Activated T-cell treated with anti-CD3 and anti-CD28 coated beads, Interleukin-2, amount 50 U/mL, for 72 hours (primary cell): ENCODE results near the gene LCE1F. TPM values are rescaled to one million over a fixed set of nuclear protein-coding genes. Genes with fewer than 3 reads are reported as not detected.

Experiments used
- ATAC-seq, 2 donors: fragments of 150-1000 bp; cut with Tn5 transposase; replicated peaks in 1 of 2; 2 replicates each; pipeline ENCODE4 v1.10.0; 2021; ENCODE audit warnings: moderate library complexity in 2 of 2, mild to moderate bottlenecking in 1 of 2
- DNase-seq, 2 donors: peaks; one replicate each; pipeline ENCODE4 v3.0.0; 2021 to 2022; ENCODE audit warnings: mixed read lengths in 1 of 2
- H3K27ac Mint-ChIP-seq: one replicate; pipeline ENCODE4 v1.8.0; 2022; ENCODE audit warnings: mild to moderate bottlenecking, moderate library complexity, mixed read lengths
- H3K27me3 Mint-ChIP-seq: one replicate; pipeline ENCODE4 v1.8.0; 2022; ENCODE audit warnings: low read depth, mixed read lengths
- H3K36me3 Mint-ChIP-seq, 2 donors: one replicate each; pipeline ENCODE4 v1.8.0; 2022; ENCODE audit warnings: mixed read lengths in 2 of 2, mild to moderate bottlenecking in 1 of 2; ENCODE audit not compliant: insufficient read depth in 2 of 2
- H3K4me1 Mint-ChIP-seq: one replicate; pipeline ENCODE4 v1.8.0; 2022; ENCODE audit warnings: low read depth, mixed read lengths
- H3K4me3 Mint-ChIP-seq, 2 donors: one replicate each; pipeline ENCODE4 v1.8.0; 2022; ENCODE audit warnings: mild to moderate bottlenecking in 2 of 2, mixed read lengths in 2 of 2, moderate library complexity in 2 of 2
- H3K9me3 Mint-ChIP-seq, 2 donors: one replicate each; pipeline ENCODE4 v1.8.0; 2022; ENCODE audit warnings: mixed read lengths in 2 of 2
- total RNA-seq, 2 donors: library from RNA; stranded (reverse); gene quantifications; one replicate each; pipeline ENCODE4 v1.2.3, GENCODE V29; 2022

The LCE1F gene
- total RNA-seq: not detected

GRCh38 chr1:152774875-152775274 is at the start of gene LCE1F:
LCE1F (plus strand) TSS chr1:152775140; CDS start chr1:152776372, 1,232 bp downstream.
- H3K36me3 Mint-ChIP-seq: no peaks in the 10 kb centered on the region
- H3K4me3 Mint-ChIP-seq: no peak within 1 kb of the TSS
- no peaks in the 10 kb centered on the region for H3K4me1 Mint-ChIP-seq
- no peak for DNase-seq
- H3K27ac Mint-ChIP-seq: peak within 1 kb of the TSS; percentile 27
- ATAC-seq: no peak
- H3K27me3 Mint-ChIP-seq: peaks cover 35% of the 10 kb centered on the region
- peaks cover 1 to 4% of the 10 kb centered on the region in 2 donors for H3K9me3 Mint-ChIP-seq

GRCh38 chr1:152725261-152725660 is 49.7 kb upstream of the LCE1F start:
- ATAC-seq (no peak), DNase-seq (no peak)
- H3K4me1 Mint-ChIP-seq: no peaks in the 10 kb centered on the region

GRCh38 chr1:152728986-152729385 is 46.0 kb upstream of the LCE1F start:
- no peaks in the 10 kb centered on the region for H3K4me1 Mint-ChIP-seq

More at GRCh38 chr1:152725261-152725660, 49.7 kb upstream of the LCE1F start:
- H3K27ac Mint-ChIP-seq: no peak overlapping the region
- peaks cover 17% of the 10 kb centered on the region for H3K27me3 Mint-ChIP-seq
- no peak overlapping the region for H3K4me3 Mint-ChIP-seq
- H3K36me3 Mint-ChIP-seq: no peaks in the 10 kb centered on the region
- no peaks in the 10 kb centered on the region for H3K9me3 Mint-ChIP-seq

GRCh38 chr1:152735648-152736047 is 39.3 kb upstream of the LCE1F start:
- no peak for ATAC-seq
- Mint-ChIP-seq H3K4me3 (no peak overlapping the region), H3K36me3 (no peaks in the 10 kb centered on the region), H3K4me1 (no peaks in the 10 kb centered on the region), H3K27ac (no peak overlapping the region), H3K27me3 (peaks cover 21% of the 10 kb centered on the region), H3K9me3 (no peaks in the 10 kb centered on the region)
- DNase-seq: no peak

More at GRCh38 chr1:152728986-152729385, 46.0 kb upstream of the LCE1F start:
- DNase-seq (no peak), ATAC-seq (no peak)
- Mint-ChIP-seq H3K4me3 (no peak overlapping the region), H3K27ac (no peak overlapping the region), H3K9me3 (no peaks in the 10 kb centered on the region), H3K36me3 (no peaks in the 10 kb centered on the region), H3K27me3 (peaks cover 11% of the 10 kb centered on the region)

GRCh38 chr1:152737997-152738396 is 36.9 kb upstream of the LCE1F start:
- H3K4me3 Mint-ChIP-seq: no peak overlapping the region
- H3K27ac Mint-ChIP-seq: no peak overlapping the region
- peaks cover 27% of the 10 kb centered on the region for H3K27me3 Mint-ChIP-seq
- H3K9me3 Mint-ChIP-seq: no peaks in the 10 kb centered on the region
- H3K4me1 Mint-ChIP-seq: no peaks in the 10 kb centered on the region
- DNase-seq (no peak), ATAC-seq (no peak)
- no peaks in the 10 kb centered on the region for H3K36me3 Mint-ChIP-seq

GRCh38 chr1:152739841-152740240 is 35.1 kb upstream of the LCE1F start:
- H3K27me3 Mint-ChIP-seq: peaks cover 35% of the 10 kb centered on the region
- DNase-seq (no peak), ATAC-seq (no peak)
- H3K4me1 Mint-ChIP-seq: no peaks in the 10 kb centered on the region
- no peak overlapping the region for H3K4me3 Mint-ChIP-seq
- no peak overlapping the region for H3K27ac Mint-ChIP-seq
- H3K9me3 Mint-ChIP-seq: no peaks in the 10 kb centered on the region
- H3K36me3 Mint-ChIP-seq: no peaks in the 10 kb centered on the region

GRCh38 chr1:152741656-152742055 is 33.3 kb upstream of the LCE1F start:
- Mint-ChIP-seq H3K4me1 (no peaks in the 10 kb centered on the region), H3K4me3 (no peak overlapping the region), H3K36me3 (no peaks in the 10 kb centered on the region), H3K27ac (no peak overlapping the region), H3K9me3 (no peaks in the 10 kb centered on the region), H3K27me3 (peaks cover 37% of the 10 kb centered on the region)
- ATAC-seq (no peak), DNase-seq (no peak)

GRCh38 chr1:152743371-152744145 is 31.4 kb upstream of the LCE1F start:
- H3K4me1 Mint-ChIP-seq: no peaks in the 10 kb centered on the region
- ATAC-seq (no peak), DNase-seq (no peak)
- no peak overlapping the region for H3K4me3 Mint-ChIP-seq
- no peak overlapping the region for H3K27ac Mint-ChIP-seq
- peaks cover 28% of the 10 kb centered on the region for H3K27me3 Mint-ChIP-seq
- no peaks in the 10 kb centered on the region for H3K36me3 Mint-ChIP-seq
- no peaks in the 10 kb centered on the region for H3K9me3 Mint-ChIP-seq

- H3K9me3 Mint-ChIP-seq: no peaks in the 10 kb centered on the region
- no peak overlapping the region for H3K4me3 Mint-ChIP-seq
- H3K36me3 Mint-ChIP-seq: no peaks in the 10 kb centered on the region
- no peak overlapping the region for H3K27ac Mint-ChIP-seq
- H3K4me1 Mint-ChIP-seq: no peaks in the 10 kb centered on the region
- peaks cover 18% of the 10 kb centered on the region for H3K27me3 Mint-ChIP-seq
- no peak for ATAC-seq
- DNase-seq: no peak
Measured at GRCh38 chr1:152745289-152745704, 29.6 kb upstream of the LCE1F start.

GRCh38 chr1:152745765-152746444 is 29.0 kb upstream of the LCE1F start:
- no peak for DNase-seq
- no peaks in the 10 kb centered on the region for H3K36me3 Mint-ChIP-seq
- H3K4me1 Mint-ChIP-seq: no peaks in the 10 kb centered on the region
- H3K9me3 Mint-ChIP-seq: no peaks in the 10 kb centered on the region
- H3K4me3 Mint-ChIP-seq: no peak overlapping the region
- H3K27ac Mint-ChIP-seq: no peak overlapping the region
- no peak for ATAC-seq
- H3K27me3 Mint-ChIP-seq: peaks cover 24% of the 10 kb centered on the region

- no peak overlapping the region for H3K4me3 Mint-ChIP-seq
- no peaks in the 10 kb centered on the region for H3K9me3 Mint-ChIP-seq
- H3K36me3 Mint-ChIP-seq: no peaks in the 10 kb centered on the region
- no peak overlapping the region for H3K27ac Mint-ChIP-seq
- no peak for DNase-seq
- peaks cover 6% of the 10 kb centered on the region for H3K4me1 Mint-ChIP-seq
- peaks cover 28% of the 10 kb centered on the region for H3K27me3 Mint-ChIP-seq
- ATAC-seq: no peak
Measured at GRCh38 chr1:152747831-152748230, 27.1 kb upstream of the LCE1F start.

- Mint-ChIP-seq H3K4me1 (peaks cover 6% of the 10 kb centered on the region), H3K27ac (no peak overlapping the region), H3K9me3 (no peaks in the 10 kb centered on the region), H3K36me3 (no peaks in the 10 kb centered on the region), H3K4me3 (no peak overlapping the region), H3K27me3 (peaks cover 28% of the 10 kb centered on the region)
- peak; percentile 49 to 58 for ATAC-seq
- no peak for DNase-seq
Measured at GRCh38 chr1:152752225-152752624, 22.7 kb upstream of the LCE1F start.

- Mint-ChIP-seq H3K9me3 (no peaks in the 10 kb centered on the region), H3K4me1 (peaks cover 6% of the 10 kb centered on the region), H3K4me3 (no peak overlapping the region), H3K27ac (no peak overlapping the region), H3K36me3 (no peaks in the 10 kb centered on the region), H3K27me3 (peaks cover 28% of the 10 kb centered on the region)
- DNase-seq (no peak), ATAC-seq (no peak)
Measured at GRCh38 chr1:152753586-152753985, 21.4 kb upstream of the LCE1F start.
